ENCODE results near the gene KLHL29.

- TF ChIP-seq CTCF (IDR thresholded peaks at IDR 0.05) (no peak), POLR2A (IDR thresholded peaks at IDR 0.05) (no peak)
Measured at GRCh38 chr2:23397478-23397877, 12.5 kb downstream of the KLHL29 start.
